Astrocyte (in vitro differentiated cells and primary cell): ENCODE data around the gene SH2D4B.

Experiments used
- CTCF ChIP-seq: IDR thresholded peaks from 2 replicates; pipeline ENCODE4 v1.5.1; 2011; ENCODE audit warnings: low read depth, mild to moderate bottlenecking, inconsistent platforms, low read length, moderate library complexity; ENCODE audit not compliant: insufficient read depth
- EZH2 ChIP-seq: IDR thresholded peaks from 2 replicates; pipeline ENCODE4 v1.6.1; 2012; ENCODE audit warnings: mild to moderate bottlenecking, low read length, inconsistent platforms; ENCODE audit not compliant: insufficient read depth

- TF ChIP-seq CTCF (no peak), EZH2 (no peak)
Observed at GRCh38 chr10:80681142-80681541, 143.4 kb downstream of the SH2D4B start.
